Astrocyte (in vitro differentiated cells and primary cell): ENCODE measurements around the gene PDE11A.

ENCODE experiments used
- CTCF ChIP-seq: IDR thresholded peaks from 2 replicates; pipeline ENCODE4 v1.5.1; 2011; ENCODE audit warnings: low read depth, mild to moderate bottlenecking, inconsistent platforms, low read length, moderate library complexity; ENCODE audit not compliant: insufficient read depth
- EZH2 ChIP-seq: IDR thresholded peaks from 2 replicates; pipeline ENCODE4 v1.6.1; 2012; ENCODE audit warnings: mild to moderate bottlenecking, low read length, inconsistent platforms; ENCODE audit not compliant: insufficient read depth

GRCh38 chr2:177828557-177828956 lies 244.0 kb downstream of the PDE11A start:
- TF ChIP-seq CTCF = no peak
- TF ChIP-seq EZH2 = no peak
